Karpas-422 (cell line): Measurements from ENCODE around the gene BCAR3. TPM values are rescaled to one million over a fixed set of nuclear protein-coding genes. Genes with fewer than 3 reads are reported as not detected.
A peak's percentile ranks its signal among the peaks of the same experiment; 100 is the strongest.
"Not testable (repeated sequence)": the region's sequence is repeated elsewhere in the genome, so short reads cannot be mapped to it uniquely, and the experiment has no call there.

Experiments
- DNase-seq: peaks from one replicate; pipeline ENCODE4 v3.0.0-alpha.2; 2015
- H2AFZ ChIP-seq: fragments of 200-600 bp; sonication (generic); 2 replicates; pipeline ENCODE4 v1.6.1; 2014; ENCODE audit warnings: antibody characterized with exemption, low read length, mixed read lengths
- H3K27ac ChIP-seq: fragments of 200-600 bp; sonication (generic); 2 replicates; pipeline ENCODE4 v1.5.1; 2014; ENCODE audit warnings: mild to moderate bottlenecking, low read length, moderate library complexity
- H3K27me3 ChIP-seq: fragments of 200-600 bp; sonication (generic); 2 replicates; pipeline ENCODE4 v1.6.1; 2014; ENCODE audit warnings: low read length, mixed read lengths
- H3K36me3 ChIP-seq: fragments of 200-600 bp; sonication (generic); 2 replicates; pipeline ENCODE4 v1.6.1; 2014; ENCODE audit warnings: low read length, mixed read lengths; ENCODE audit not compliant: insufficient read depth
- H3K4me1 ChIP-seq: fragments of 200-600 bp; sonication (generic); 2 replicates; pipeline ENCODE4 v1.6.1; 2014; ENCODE audit warnings: mild to moderate bottlenecking, low read length, mixed read lengths
- H3K4me2 ChIP-seq: fragments of 200-600 bp; sonication (generic); 2 replicates; pipeline ENCODE4 v1.6.1; 2014; ENCODE audit warnings: low read length, low read depth, mild to moderate bottlenecking; ENCODE audit not compliant: poor library complexity, severe bottlenecking
- H3K4me3 ChIP-seq: fragments of 200-600 bp; sonication (generic); 2 replicates; pipeline ENCODE4 v1.5.1; 2014; ENCODE audit warnings: mild to moderate bottlenecking, antibody characterized with exemption, low read length, mixed read lengths
- H3K79me2 ChIP-seq: fragments of 200-600 bp; sonication (generic); 2 replicates; pipeline ENCODE4 v1.6.1; 2014; ENCODE audit warnings: mild to moderate bottlenecking, low read length, mixed read lengths
- H3K9ac ChIP-seq: fragments of 200-600 bp; sonication (generic); 2 replicates; pipeline ENCODE4 v1.6.0; 2014; ENCODE audit warnings: low read length
- H3K9me2 ChIP-seq: fragments of 200-600 bp; sonication (generic), shearing (Covaris generic); replicated peaks from 2 replicates; pipeline ENCODE4 v1.6.0; 2014; ENCODE audit warnings: mild to moderate bottlenecking, low read length, moderate library complexity; ENCODE audit not compliant: insufficient read depth
- H3K9me3 ChIP-seq: fragments of 300-700, 200-600 bp; sonication (generic); 2 replicates; pipeline ENCODE4 v1.6.1; 2014; ENCODE audit warnings: low read length, mixed read lengths
- H4K20me1 ChIP-seq: fragments of 200-600 bp; sonication (generic); 2 replicates; pipeline ENCODE4 v1.6.1; 2014; ENCODE audit warnings: mild to moderate bottlenecking, antibody characterized with exemption, low read length, low read depth; ENCODE audit not compliant: insufficient read depth
- total RNA-seq: library from RNA; depleted of rRNA; stranded (reverse); fragments of >200 nt; shearing (Covaris generic); gene quantifications from 2 replicates; pipeline ENCODE4 v1.2.3, GENCODE V29; 2014; ENCODE audit warnings: low replicate concordance

The BCAR3 gene
- total RNA-seq, 1 experiment from 2014 or later = 9.9 TPM

GRCh38 chr1:93553886-93554490 lies 127.6 kb downstream of the BCAR3 start:
- not testable (repeated sequence) for H2AFZ ChIP-seq, H3K27ac ChIP-seq, H3K4me3 ChIP-seq, H3K27me3 ChIP-seq, H4K20me1 ChIP-seq, H3K4me2 ChIP-seq, H3K9ac ChIP-seq, H3K9me3 ChIP-seq, H3K79me2 ChIP-seq, H3K4me1 ChIP-seq, H3K36me3 ChIP-seq, H3K9me2 ChIP-seq
- peak; percentile 2 for DNase-seq

GRCh38 chr1:93552741-93553455 lies 128.7 kb downstream of the BCAR3 start:
- no peaks in the 10 kb centered on the region for H3K79me2 ChIP-seq
- no peaks in the 10 kb centered on the region for H3K27me3 ChIP-seq
- no peaks in the 10 kb centered on the region for H3K9me2 ChIP-seq
- H3K9ac ChIP-seq = no peak overlapping the region
- H2AFZ ChIP-seq = no peak overlapping the region
- no peak overlapping the region for H3K4me2 ChIP-seq
- H3K4me3 ChIP-seq = no peak overlapping the region
- no peaks in the 10 kb centered on the region for H3K36me3 ChIP-seq
- H3K9me3 ChIP-seq = no peaks in the 10 kb centered on the region
- DNase-seq = no peak
- H3K27ac ChIP-seq = no peak overlapping the region
- H4K20me1 ChIP-seq = no peaks in the 10 kb centered on the region
- peaks cover under 1% of the 10 kb centered on the region; the same call in 1 of the 2 replicates for H3K4me1 ChIP-seq

DNA sequence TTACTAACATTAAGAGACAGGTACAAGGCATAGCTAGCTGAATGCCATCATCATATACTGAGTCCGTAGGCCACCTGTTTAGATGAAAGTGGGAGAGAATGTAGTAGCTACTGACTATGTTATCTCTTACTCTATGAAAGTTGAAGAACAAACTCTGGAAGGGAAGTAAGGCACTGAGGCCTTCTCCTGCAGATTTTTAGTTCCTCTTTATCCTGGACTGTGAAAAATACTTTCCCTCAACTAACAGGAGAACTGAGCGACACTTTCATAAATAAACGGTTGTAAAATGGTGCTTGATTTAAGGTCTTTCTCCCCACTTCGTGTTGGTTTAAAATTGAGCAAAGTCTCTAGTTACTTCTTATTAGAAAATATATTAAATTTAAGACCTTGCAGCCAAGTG lies 131.8 kb downstream of the BCAR3 start:
- Histone ChIP-seq H3K4me1 (no peaks in the 10 kb centered on the region), H3K4me2 (no peak overlapping the region), H3K9me3 (no peaks in the 10 kb centered on the region), H3K27me3 (no peaks in the 10 kb centered on the region), H3K9me2 (no peaks in the 10 kb centered on the region), H3K4me3 (no peak overlapping the region), H4K20me1 (no peaks in the 10 kb centered on the region), H2AFZ (no peak overlapping the region), H3K36me3 (no peaks in the 10 kb centered on the region), H3K79me2 (no peaks in the 10 kb centered on the region), H3K9ac (no peak overlapping the region), H3K27ac (no peak overlapping the region)
- DNase-seq = no peak

- H3K9me3 ChIP-seq = no peaks in the 10 kb centered on the region
- no peaks in the 10 kb centered on the region for H3K4me1 ChIP-seq
- no peak for DNase-seq
- H2AFZ ChIP-seq = no peak overlapping the region
- H3K27ac ChIP-seq = no peak overlapping the region
- H3K79me2 ChIP-seq = no peaks in the 10 kb centered on the region
- no peaks in the 10 kb centered on the region for H3K9me2 ChIP-seq
- H3K4me2 ChIP-seq = no peak overlapping the region
- H3K4me3 ChIP-seq = no peak overlapping the region
- no peaks in the 10 kb centered on the region for H4K20me1 ChIP-seq
- no peaks in the 10 kb centered on the region for H3K36me3 ChIP-seq
- H3K27me3 ChIP-seq = no peaks in the 10 kb centered on the region
- no peak overlapping the region for H3K9ac ChIP-seq
These were observed 132.5 kb downstream of the BCAR3 start for GRCh38 chr1:93549131-93549530.

GRCh38 chr1:93546162-93546863 lies 135.3 kb downstream of the BCAR3 start:
- DNase-seq = no peak
- no peaks in the 10 kb centered on the region for H3K9me2 ChIP-seq
- H3K4me2 ChIP-seq = no peak overlapping the region
- no peaks in the 10 kb centered on the region for H3K36me3 ChIP-seq
- H3K4me3 ChIP-seq = no peak overlapping the region
- no peak overlapping the region for H3K9ac ChIP-seq
- no peaks in the 10 kb centered on the region for H3K9me3 ChIP-seq
- H3K27ac ChIP-seq = no peak overlapping the region
- no peaks in the 10 kb centered on the region for H4K20me1 ChIP-seq
- H3K4me1 ChIP-seq = no peaks in the 10 kb centered on the region
- H3K27me3 ChIP-seq = no peaks in the 10 kb centered on the region
- H3K79me2 ChIP-seq = no peaks in the 10 kb centered on the region
- no peak overlapping the region for H2AFZ ChIP-seq

- Histone ChIP-seq H3K4me3 (no peak overlapping the region), H2AFZ (no peak overlapping the region), H3K9me2 (no peaks in the 10 kb centered on the region), H3K9me3 (no peaks in the 10 kb centered on the region), H3K36me3 (no peaks in the 10 kb centered on the region), H3K27ac (no peak overlapping the region), H3K9ac (no peak overlapping the region), H3K4me2 (no peak overlapping the region), H3K4me1 (no peaks in the 10 kb centered on the region), H4K20me1 (no peaks in the 10 kb centered on the region), H3K79me2 (no peaks in the 10 kb centered on the region), H3K27me3 (no peaks in the 10 kb centered on the region)
- DNase-seq = no peak
These were observed 139.2 kb downstream of the BCAR3 start for GRCh38 chr1:93542398-93542797.

- Histone ChIP-seq H3K4me2 (no peak overlapping the region), H4K20me1 (no peaks in the 10 kb centered on the region), H3K9ac (no peak overlapping the region), H3K4me3 (no peak overlapping the region), H3K9me2 (no peaks in the 10 kb centered on the region), H3K36me3 (no peaks in the 10 kb centered on the region), H2AFZ (no peak overlapping the region), H3K4me1 (no peaks in the 10 kb centered on the region), H3K9me3 (no peaks in the 10 kb centered on the region), H3K79me2 (no peaks in the 10 kb centered on the region), H3K27ac (no peak overlapping the region), H3K27me3 (no peaks in the 10 kb centered on the region)
- no peak for DNase-seq
These were observed 140.6 kb downstream of the BCAR3 start for GRCh38 chr1:93541045-93541444.

GRCh38 chr1:93537924-93538323 lies 143.7 kb downstream of the BCAR3 start:
- DNase-seq = no peak
- Histone ChIP-seq H3K36me3 (no peaks in the 10 kb centered on the region), H3K4me1 (no peaks in the 10 kb centered on the region), H3K27me3 (no peaks in the 10 kb centered on the region), H3K9ac (no peak overlapping the region), H3K4me2 (no peak overlapping the region), H3K79me2 (no peaks in the 10 kb centered on the region), H3K9me3 (no peaks in the 10 kb centered on the region), H3K4me3 (no peak overlapping the region), H4K20me1 (no peaks in the 10 kb centered on the region), H2AFZ (no peak overlapping the region), H3K27ac (no peak overlapping the region), H3K9me2 (no peaks in the 10 kb centered on the region)
